ENCODE data around the gene PTPRU.

Gene PTPRU

DNA sequence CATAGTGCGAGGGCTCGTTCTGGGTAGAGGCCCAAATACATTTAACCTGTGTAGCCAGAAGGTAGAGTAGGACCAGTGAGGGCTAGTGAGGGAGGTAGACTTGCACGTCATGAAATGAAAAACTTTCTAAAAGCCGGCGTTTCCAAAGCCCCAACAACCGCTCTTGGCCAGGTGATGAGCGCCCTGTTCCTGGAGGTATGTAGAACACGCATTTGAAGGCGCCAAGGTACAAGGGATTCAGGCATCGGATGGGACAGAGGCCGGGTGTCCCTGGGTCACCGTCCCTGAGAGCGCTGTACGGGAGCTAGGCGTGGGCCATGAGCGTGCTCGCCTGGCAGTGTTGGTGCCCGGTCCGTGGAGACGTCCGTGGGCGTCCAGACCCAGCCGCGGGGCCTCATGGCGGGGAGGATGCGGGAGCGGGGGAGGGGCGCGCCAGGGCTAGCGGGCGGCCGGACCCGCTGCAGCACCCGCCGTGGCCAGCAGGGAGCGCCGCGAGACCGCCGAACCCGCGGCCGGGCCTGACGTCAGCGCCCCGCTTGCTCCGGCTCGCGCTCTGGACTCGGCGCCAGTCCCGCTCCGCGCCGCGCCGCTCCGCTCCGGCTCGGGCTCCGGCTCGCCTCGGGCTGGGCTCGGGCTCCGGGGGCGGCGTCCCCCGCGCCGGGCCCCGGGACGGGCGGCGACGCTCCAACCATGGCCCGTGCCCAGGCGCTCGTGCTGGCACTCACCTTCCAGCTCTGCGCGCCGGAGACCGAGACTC is at the start of gene PTPRU:
Gene PTPRU (plus strand): TSS at position 568 of the 757 bp plus-strand sequence. CDS start 123 bp downstream, at position 691.
- DNase-seq (ENCODE audit: low read depth, low spot score), result no peak
- H3K27ac ChIP-seq, result no peak within 1 kb of the TSS
- no peaks in the 10 kb centered on the region for H3K9me3 ChIP-seq (ENCODE audit: low read depth, low read length)
- H3K4me3 ChIP-seq, result peak within 1 kb of the TSS; percentile 87
- peak within 1 kb of the TSS; percentile 57 for H3K9ac ChIP-seq (ENCODE audit: insufficient read length)
- no peak for TF ChIP-seq POLR2AphosphoS5 (IDR thresholded peaks at IDR 0.05; ENCODE audit: borderline replicate concordance, low read depth, low read length)
- peak; percentile 27 for TF ChIP-seq FOXP2 (optimal IDR thresholded peaks at IDR 0.05; ENCODE audit: control extremely low read depth, extremely low read length, insufficient read depth)
- H3K36me3 ChIP-seq (ENCODE audit: insufficient read depth, low read length), result no peaks in the 10 kb centered on the region

DNA sequence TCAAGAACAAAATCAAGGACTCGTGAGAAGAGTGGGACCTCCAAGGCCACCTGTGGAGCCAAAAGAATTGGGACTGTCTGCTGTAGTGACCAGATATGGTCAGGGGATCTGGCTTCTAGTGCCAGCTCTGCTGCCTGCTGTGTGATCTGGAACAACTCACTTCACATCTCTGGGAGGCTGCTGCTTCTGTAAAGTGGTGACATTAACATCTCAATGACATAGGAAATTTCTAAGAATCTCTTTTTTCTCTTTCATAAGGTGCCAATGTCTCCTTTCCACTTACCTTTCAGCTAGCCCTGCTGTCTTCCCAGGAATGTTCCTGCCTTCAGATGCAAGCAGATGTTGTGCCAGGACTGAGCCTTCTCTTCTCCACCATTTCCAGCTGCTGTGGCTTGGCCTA is 49.6 kb upstream of the PTPRU start:
- no peak overlapping the region for H3K4me3 ChIP-seq
- no peak for TF ChIP-seq EZH2 (IDR thresholded peaks at IDR 0.05)
- no peak overlapping the region for H3K27ac ChIP-seq
- DNase-seq (ENCODE audit: low read depth, low spot score), result no peak
- H3K36me3 ChIP-seq (ENCODE audit: insufficient read depth, low read length), result no peaks in the 10 kb centered on the region
- no peak overlapping the region for H3K9ac ChIP-seq (ENCODE audit: insufficient read length)
- H3K9me3 ChIP-seq (ENCODE audit: low read depth, low read length), result no peaks in the 10 kb centered on the region

GRCh38 chr1:29190718-29191117 is 45.6 kb upstream of the PTPRU start:
- no peak overlapping the region for H3K4me3 ChIP-seq
- peaks cover 1% of the 10 kb centered on the region; the same call in 1 of the 2 replicates for H3K36me3 ChIP-seq (ENCODE audit: insufficient read depth, low read length)
- TF ChIP-seq EZH2 (IDR thresholded peaks at IDR 0.05) (no peak), FOXP2 (optimal IDR thresholded peaks at IDR 0.05; ENCODE audit: control extremely low read depth, extremely low read length, insufficient read depth) (no peak), POLR2AphosphoS5 (IDR thresholded peaks at IDR 0.05; ENCODE audit: borderline replicate concordance, low read depth, low read length) (no peak)
- DNase-seq (ENCODE audit: low read depth, low spot score), result no peak
- H3K27ac ChIP-seq, result no peak overlapping the region
- H3K9me3 ChIP-seq (ENCODE audit: low read depth, low read length), result no peaks in the 10 kb centered on the region
- no peak overlapping the region for H3K9ac ChIP-seq (ENCODE audit: insufficient read length)

GRCh38 chr1:29193879-29194455 is 42.4 kb upstream of the PTPRU start:
- no peaks in the 10 kb centered on the region for H3K9me3 ChIP-seq (ENCODE audit: low read depth, low read length)
- no peak overlapping the region for H3K4me3 ChIP-seq
- H3K36me3 ChIP-seq (ENCODE audit: insufficient read depth, low read length), result peaks cover 12% of the 10 kb centered on the region; the same call in 1 of the 2 replicates
- no peak overlapping the region for H3K9ac ChIP-seq (ENCODE audit: insufficient read length)
- TF ChIP-seq POLR2AphosphoS5 (IDR thresholded peaks at IDR 0.05; ENCODE audit: borderline replicate concordance, low read depth, low read length) (no peak), EZH2 (IDR thresholded peaks at IDR 0.05) (no peak), FOXP2 (optimal IDR thresholded peaks at IDR 0.05; ENCODE audit: control extremely low read depth, extremely low read length, insufficient read depth) (no peak)
- DNase-seq (ENCODE audit: low read depth, low spot score), result no peak
- no peak overlapping the region for H3K27ac ChIP-seq

DNA sequence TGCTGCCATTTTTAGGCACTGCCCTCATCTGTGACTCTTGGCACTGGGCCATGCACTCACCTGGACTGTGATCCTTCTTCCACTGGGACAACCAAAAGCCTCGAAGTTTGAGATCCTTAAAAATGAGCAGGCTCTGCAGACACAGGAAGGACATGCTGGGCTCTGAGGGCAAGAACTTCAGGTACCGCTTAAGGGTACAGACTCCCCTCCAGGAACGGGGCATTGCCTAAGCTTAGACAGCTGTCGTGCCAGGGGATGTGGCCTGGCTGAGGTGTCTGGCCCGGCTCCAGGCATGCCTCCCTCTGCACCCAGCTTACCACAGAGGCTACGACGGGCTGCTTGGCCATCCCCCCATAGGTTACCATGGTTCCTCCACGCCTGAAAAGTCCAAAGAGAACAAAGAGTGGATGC is 40.4 kb upstream of the PTPRU start:
- Histone ChIP-seq H3K9ac (ENCODE audit: insufficient read length) (no peak overlapping the region), H3K36me3 (ENCODE audit: insufficient read depth, low read length) (peaks cover 23% of the 10 kb centered on the region), H3K4me3 (no peak overlapping the region), H3K27ac (no peak overlapping the region), H3K9me3 (ENCODE audit: low read depth, low read length) (no peaks in the 10 kb centered on the region)
- DNase-seq (ENCODE audit: low read depth, low spot score), result no peak
- TF ChIP-seq EZH2 (IDR thresholded peaks at IDR 0.05), result no peak
- TF ChIP-seq FOXP2 (optimal IDR thresholded peaks at IDR 0.05; ENCODE audit: control extremely low read depth, extremely low read length, insufficient read depth), result no peak
- no peak for TF ChIP-seq POLR2AphosphoS5 (IDR thresholded peaks at IDR 0.05; ENCODE audit: borderline replicate concordance, low read depth, low read length)

DNA sequence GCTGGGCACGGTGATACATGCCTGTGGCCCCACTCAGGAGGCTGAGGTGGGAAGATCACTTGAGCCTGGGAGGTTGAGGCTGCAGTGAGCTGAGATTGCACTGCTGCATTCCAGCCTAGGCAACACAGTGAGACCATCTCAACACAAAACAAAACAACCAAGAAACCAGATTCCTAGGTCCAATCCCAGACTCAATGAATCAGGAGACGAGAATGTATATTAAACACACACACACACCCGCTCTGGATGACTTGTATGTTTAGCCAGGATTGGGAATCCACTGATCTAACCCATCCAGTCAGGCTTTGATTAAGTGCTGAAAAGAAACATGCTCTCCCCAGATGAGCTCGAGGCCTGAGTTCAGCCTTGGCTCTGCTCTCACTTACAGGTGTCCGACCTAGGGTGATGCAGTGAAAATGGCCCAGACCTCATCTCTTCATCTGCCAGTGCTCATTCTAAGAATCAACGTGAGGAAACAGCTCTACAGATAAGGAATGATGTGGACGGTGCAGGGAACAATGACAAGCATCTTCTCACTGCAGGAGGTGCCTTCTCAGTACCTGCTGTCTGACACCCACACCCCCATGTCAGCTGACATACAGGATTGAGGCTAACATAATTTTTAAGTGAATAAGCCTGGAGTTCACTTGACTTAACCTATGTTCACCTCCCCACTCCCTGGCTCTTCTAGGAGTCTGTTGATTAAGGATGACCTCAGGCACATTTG is 39.3 kb upstream of the PTPRU start:
- Histone ChIP-seq H3K36me3 (ENCODE audit: insufficient read depth, low read length) (peaks cover 34% of the 10 kb centered on the region), H3K27ac (no peak overlapping the region), H3K4me3 (no peak overlapping the region), H3K9me3 (ENCODE audit: low read depth, low read length) (no peaks in the 10 kb centered on the region), H3K9ac (ENCODE audit: insufficient read length) (no peak overlapping the region)
- DNase-seq (ENCODE audit: low read depth, low spot score), result no peak
- TF ChIP-seq FOXP2 (optimal IDR thresholded peaks at IDR 0.05; ENCODE audit: control extremely low read depth, extremely low read length, insufficient read depth), result no peak
- TF ChIP-seq EZH2 (IDR thresholded peaks at IDR 0.05), result no peak
- TF ChIP-seq POLR2AphosphoS5 (IDR thresholded peaks at IDR 0.05; ENCODE audit: borderline replicate concordance, low read depth, low read length), result no peak

GRCh38 chr1:29197590-29197924 is 38.8 kb upstream of the PTPRU start:
- no peak overlapping the region for H3K4me3 ChIP-seq
- H3K9ac ChIP-seq (ENCODE audit: insufficient read length), result no peak overlapping the region
- H3K36me3 ChIP-seq (ENCODE audit: insufficient read depth, low read length), result peaks cover 39% of the 10 kb centered on the region
- TF ChIP-seq POLR2AphosphoS5 (IDR thresholded peaks at IDR 0.05; ENCODE audit: borderline replicate concordance, low read depth, low read length), result no peak
- TF ChIP-seq FOXP2 (optimal IDR thresholded peaks at IDR 0.05; ENCODE audit: control extremely low read depth, extremely low read length, insufficient read depth), result no peak
- no peak for TF ChIP-seq EZH2 (IDR thresholded peaks at IDR 0.05)
- no peaks in the 10 kb centered on the region for H3K9me3 ChIP-seq (ENCODE audit: low read depth, low read length)
- no peak for DNase-seq (ENCODE audit: low read depth, low spot score)
- H3K27ac ChIP-seq, result no peak overlapping the region

DNA sequence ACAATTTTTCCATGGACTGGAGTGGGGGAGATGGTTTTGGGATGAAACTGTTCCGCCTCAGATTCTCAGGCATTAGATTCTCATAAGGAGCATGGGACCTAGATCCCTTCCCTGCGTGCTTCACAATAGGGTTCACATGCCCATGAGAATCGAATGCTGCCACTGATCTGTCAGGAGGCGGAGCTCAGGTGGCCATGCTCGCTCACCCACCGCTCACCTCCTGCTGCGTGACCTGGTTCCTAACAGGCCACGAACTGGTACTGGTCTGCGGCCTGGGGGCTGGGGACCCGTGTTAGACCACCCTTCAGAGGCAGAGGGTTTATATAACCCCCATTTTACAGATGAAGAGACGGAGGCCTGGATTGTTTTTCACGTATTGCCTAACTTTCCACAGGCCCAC is 38.3 kb upstream of the PTPRU start:
- no peak for TF ChIP-seq FOXP2 (optimal IDR thresholded peaks at IDR 0.05; ENCODE audit: control extremely low read depth, extremely low read length, insufficient read depth)
- no peak for TF ChIP-seq POLR2AphosphoS5 (IDR thresholded peaks at IDR 0.05; ENCODE audit: borderline replicate concordance, low read depth, low read length)
- TF ChIP-seq EZH2 (IDR thresholded peaks at IDR 0.05), result no peak
- H3K4me3 ChIP-seq, result no peak overlapping the region
- no peak overlapping the region for H3K27ac ChIP-seq
- peaks cover 41% of the 10 kb centered on the region for H3K36me3 ChIP-seq (ENCODE audit: insufficient read depth, low read length)
- H3K9me3 ChIP-seq (ENCODE audit: low read depth, low read length), result no peaks in the 10 kb centered on the region
- H3K9ac ChIP-seq (ENCODE audit: insufficient read length), result no peak overlapping the region
- DNase-seq (ENCODE audit: low read depth, low spot score), result no peak

Measured in SK-N-MC (cell line).